Esophagus muscularis mucosa (tissue), 4 donors: ENCODE measurements around the gene TEX14. TPM values are rescaled to one million over a fixed set of nuclear protein-coding genes. Genes with fewer than 3 reads are reported as not detected.

Experiments
- DNase-seq: peaks from one replicate; pipeline ENCODE4 v3.0.0-alpha.2; 2017; ENCODE audit errors: extremely low spot score
- H3K27ac ChIP-seq, 4 donors: fragments of 200-600 bp; sonication (generic); replicated peaks in 1 of 4; 1 replicate in 3 of 4; 2 replicates in 1 of 4; pipeline ENCODE4 v1.5.1; 2016 to 2019; ENCODE audit warnings: mild to moderate bottlenecking in 1 of 4
- H3K27me3 ChIP-seq, 4 donors: fragments of 200-600 bp; sonication (generic); one replicate each; pipeline versions ENCODE4 v1.5.1 to v1.6.0; 2016 to 2019
- H3K36me3 ChIP-seq, 4 donors: fragments of 200-600 bp; sonication (generic); one replicate each; pipeline ENCODE4 v1.5.1; 2016 to 2019
- H3K4me1 ChIP-seq, 4 donors: fragments of 200-600 bp; sonication (generic); one replicate each; pipeline ENCODE4 v1.5.1; 2016 to 2019
- H3K4me3 ChIP-seq, 4 donors: fragments of 200-600 bp; sonication (generic); 1 replicate in 2 of 4; 2 replicates in 2 of 4; pipeline ENCODE4 v1.5.1; 2016 to 2019; ENCODE audit warnings: mild to moderate bottlenecking in 4 of 4, moderate library complexity in 1 of 4
- H3K9me3 ChIP-seq, 4 donors: fragments of 200-600 bp; sonication (generic); 1 replicate in 3 of 4; 2 replicates in 1 of 4; pipeline ENCODE4 v1.5.1; 2016 to 2019
- CTCF ChIP-seq, 3 experiments: fragments of 200-600 bp in 2 of 3; fragments of 450-650 bp in 1 of 3; sonication (generic) in 2 of 3; IDR thresholded peaks; one replicate each; pipeline ENCODE4 v1.5.1; 2017 to 2019; ENCODE audit warnings: antibody characterized with exemption in 3 of 3, mild to moderate bottlenecking in 2 of 3, moderate library complexity in 1 of 3
- EP300 ChIP-seq: sonication (generic); formaldehyde crosslinking; IDR thresholded peaks from one replicate; pipeline ENCODE4 v1.6.1; 2017; ENCODE audit warnings: antibody characterized with exemption
- POLR2A ChIP-seq: fragments of 450-650 bp; IDR thresholded peaks from one replicate; pipeline ENCODE4 v1.6.1; 2017; ENCODE audit warnings: antibody characterized with exemption, moderate library complexity, mild to moderate bottlenecking, low read depth
- POLR2AphosphoS5 ChIP-seq, 2 donors: sonication (generic); formaldehyde crosslinking; IDR thresholded peaks; one replicate each; pipeline ENCODE4 v1.6.1; 2017; ENCODE audit warnings: antibody characterized with exemption in 2 of 2
- WGBS: methylation state at CpG from one replicate; pipeline ENCODE4 v1.1.5; 2018; 5-methylcytosine and 5-hydroxymethylcytosine counted together
- intact Hi-C: fragments of 100-400 bp; cut with DNase I; formaldehyde crosslinking; loops from one replicate; pipeline ENCODE4 v1.15.1; 2023
- total RNA-seq, 4 donors: library from RNA; depleted of rRNA; stranded (reverse); fragments of >200 nt; gene quantifications; one replicate each; pipeline versions ENCODE4 v1.1.0 to v1.2.1, GENCODE V29; 2016

TEX14 gene
- total RNA-seq, 4 donors from 2014 or later, result under 0.01 to 0.19 (median 0.11) TPM

GRCh38 chr17:58601976-58602375 is 89.9 kb downstream of the TEX14 start:
- Histone ChIP-seq H3K9me3 (no peaks in the 10 kb centered on the region), H3K27me3 (no peaks in the 10 kb centered on the region), H3K4me1 (no peaks in the 10 kb centered on the region), H3K27ac (no peak overlapping the region), H3K36me3 (no peaks in the 10 kb centered on the region), H3K4me3 (no peak overlapping the region)
- DNase-seq, result no peak
- intact Hi-C loops, result no loop called here
- TF ChIP-seq EP300, result no peak
- TF ChIP-seq POLR2A, result no peak
- TF ChIP-seq POLR2AphosphoS5 (IDR thresholded peaks at IDR 0.05), result no peak
- TF ChIP-seq CTCF (IDR thresholded peaks at IDR 0.05), result no peak

GRCh38 chr17:58597371-58597770 is 94.5 kb downstream of the TEX14 start:
- intact Hi-C loops, result no loop called here
- WGBS, result 87% methylated on average over 3 of the region's 3 CpGs
- Histone ChIP-seq H3K4me3 (no peak overlapping the region), H3K9me3 (no peaks in the 10 kb centered on the region), H3K36me3 (no peaks in the 10 kb centered on the region), H3K27me3 (no peaks in the 10 kb centered on the region), H3K4me1 (no peaks in the 10 kb centered on the region), H3K27ac (no peak overlapping the region)
- TF ChIP-seq CTCF (IDR thresholded peaks at IDR 0.05) (no peak), POLR2A (no peak), EP300 (no peak), POLR2AphosphoS5 (IDR thresholded peaks at IDR 0.05) (no peak)
- no peak for DNase-seq

GRCh38 chr17:58595194-58595792 is 96.6 kb downstream of the TEX14 start:
- no peak overlapping the region for H3K27ac ChIP-seq
- TF ChIP-seq POLR2AphosphoS5 (IDR thresholded peaks at IDR 0.05), result no peak
- no peak for TF ChIP-seq CTCF (IDR thresholded peaks at IDR 0.05)
- TF ChIP-seq EP300, result no peak
- TF ChIP-seq POLR2A, result no peak

GRCh38 chr17:58593123-58593522 is 98.7 kb downstream of the TEX14 start:
- no peak for DNase-seq
- no peak overlapping the region for H3K27ac ChIP-seq
- no peaks in the 10 kb centered on the region for H3K4me1 ChIP-seq
- H3K9me3 ChIP-seq, result no peaks in the 10 kb centered on the region
- H3K4me3 ChIP-seq, result no peak overlapping the region
- WGBS, result 80% methylated on average over 1 of the region's 1 CpG
- intact Hi-C loops, result no loop called here
- no peaks in the 10 kb centered on the region for H3K27me3 ChIP-seq
- TF ChIP-seq POLR2AphosphoS5 (IDR thresholded peaks at IDR 0.05) (no peak), POLR2A (no peak), CTCF (IDR thresholded peaks at IDR 0.05) (no peak), EP300 (no peak)
- H3K36me3 ChIP-seq, result no peaks in the 10 kb centered on the region

More at GRCh38 chr17:58595194-58595792, 96.6 kb downstream of the TEX14 start:
- Histone ChIP-seq H3K27me3 (no peaks in the 10 kb centered on the region), H3K4me1 (no peaks in the 10 kb centered on the region), H3K36me3 (no peaks in the 10 kb centered on the region), H3K9me3 (no peaks in the 10 kb centered on the region), H3K4me3 (no peak overlapping the region)
- WGBS, result 83% methylated on average over 5 of the region's 5 CpGs
- no peak for DNase-seq
- intact Hi-C loops, result no loop called here

DNA sequence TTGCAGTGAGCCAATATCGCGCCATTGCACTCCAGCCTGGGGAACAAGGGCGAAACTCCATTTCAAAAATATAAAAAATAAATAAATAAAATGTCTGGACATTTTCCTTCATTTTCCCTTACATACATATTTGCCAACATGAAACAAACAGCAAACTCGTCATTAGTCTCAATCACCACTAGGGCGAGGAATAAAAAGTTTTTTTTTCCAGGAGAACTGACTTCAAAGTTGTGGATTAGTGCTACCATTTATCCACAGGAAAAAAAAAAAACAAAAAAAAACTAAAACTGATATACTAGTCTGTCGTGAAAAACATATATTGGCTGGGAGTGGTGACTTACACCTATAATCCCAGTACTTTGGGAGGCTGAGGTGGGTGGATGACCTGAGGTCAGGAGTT is 100.4 kb downstream of the TEX14 start:
- no peak overlapping the region for H3K27ac ChIP-seq
- no peaks in the 10 kb centered on the region for H3K4me1 ChIP-seq
- intact Hi-C loops, result no loop called here
- H3K9me3 ChIP-seq, result no peaks in the 10 kb centered on the region
- no peak for TF ChIP-seq POLR2A
- no peaks in the 10 kb centered on the region for H3K36me3 ChIP-seq
- DNase-seq, result no peak
- H3K4me3 ChIP-seq, result no peak overlapping the region
- no peaks in the 10 kb centered on the region for H3K27me3 ChIP-seq
- WGBS, result 94% methylated on average over 6 of the region's 6 CpGs
